PC-9 (cell line): ENCODE measurements around the gene SSC4D.
"Not testable (repeated sequence)": the region's sequence is repeated elsewhere in the genome, so short reads cannot be mapped to it uniquely, and the experiment has no call there.

Experiments
- EZH2 ChIP-seq: fragments of 200-600 bp; sonication (generic); IDR thresholded peaks from 2 replicates; pipeline ENCODE4 v1.8.0; 2017; ENCODE audit warnings: antibody characterized with exemption, low read depth
- TF ChIP-seq, protein P1 (sequence below): fragments of 200-600 bp; sonication (generic); conservative IDR thresholded peaks from 2 replicates; pipeline ENCODE4 v1.6.1; 2017; ENCODE audit warnings: mixed run types, antibody characterized with exemption, mild to moderate bottlenecking, moderate library complexity

DNA sequence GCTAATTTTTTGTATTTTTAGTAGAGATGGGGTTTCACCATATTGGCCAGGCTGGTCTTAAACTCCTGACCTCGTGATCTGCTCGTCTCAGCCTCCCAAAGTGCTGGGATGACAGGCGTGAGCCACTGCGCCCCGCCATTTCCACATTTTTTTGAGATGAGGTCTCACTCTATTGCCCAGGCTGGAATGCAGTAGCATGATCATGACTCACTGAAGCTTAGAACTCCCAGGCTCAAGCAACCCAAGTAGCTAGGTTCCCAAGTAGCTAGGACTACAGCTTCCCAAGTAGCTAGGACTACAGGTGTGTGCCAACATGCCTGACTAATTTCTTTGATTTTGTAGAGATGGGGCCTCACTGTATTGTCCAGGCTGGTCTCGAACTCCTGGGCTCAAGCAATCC is 11.6 kb upstream of the SSC4D start:
- not testable (repeated sequence) for TF ChIP-seq EZH2
- TF ChIP-seq, protein P1, sequence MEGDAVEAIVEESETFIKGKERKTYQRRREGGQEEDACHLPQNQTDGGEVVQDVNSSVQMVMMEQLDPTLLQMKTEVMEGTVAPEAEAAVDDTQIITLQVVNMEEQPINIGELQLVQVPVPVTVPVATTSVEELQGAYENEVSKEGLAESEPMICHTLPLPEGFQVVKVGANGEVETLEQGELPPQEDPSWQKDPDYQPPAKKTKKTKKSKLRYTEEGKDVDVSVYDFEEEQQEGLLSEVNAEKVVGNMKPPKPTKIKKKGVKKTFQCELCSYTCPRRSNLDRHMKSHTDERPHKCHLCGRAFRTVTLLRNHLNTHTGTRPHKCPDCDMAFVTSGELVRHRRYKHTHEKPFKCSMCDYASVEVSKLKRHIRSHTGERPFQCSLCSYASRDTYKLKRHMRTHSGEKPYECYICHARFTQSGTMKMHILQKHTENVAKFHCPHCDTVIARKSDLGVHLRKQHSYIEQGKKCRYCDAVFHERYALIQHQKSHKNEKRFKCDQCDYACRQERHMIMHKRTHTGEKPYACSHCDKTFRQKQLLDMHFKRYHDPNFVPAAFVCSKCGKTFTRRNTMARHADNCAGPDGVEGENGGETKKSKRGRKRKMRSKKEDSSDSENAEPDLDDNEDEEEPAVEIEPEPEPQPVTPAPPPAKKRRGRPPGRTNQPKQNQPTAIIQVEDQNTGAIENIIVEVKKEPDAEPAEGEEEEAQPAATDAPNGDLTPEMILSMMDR, result not testable (repeated sequence)
